GM21529 (cell line): ENCODE data around the gene DLGAP1.
"Not testable (repeated sequence)": the region's sequence is repeated elsewhere in the genome, so short reads cannot be mapped to it uniquely, and the experiment has no call there.

Experiments
- ATAC-seq: cut with Tn5 transposase; IDR thresholded peaks from one replicate; pipeline ENCODE4 v1.9.1; 2021; ENCODE audit not compliant: unreplicated experiment

Gene DLGAP1

DNA sequence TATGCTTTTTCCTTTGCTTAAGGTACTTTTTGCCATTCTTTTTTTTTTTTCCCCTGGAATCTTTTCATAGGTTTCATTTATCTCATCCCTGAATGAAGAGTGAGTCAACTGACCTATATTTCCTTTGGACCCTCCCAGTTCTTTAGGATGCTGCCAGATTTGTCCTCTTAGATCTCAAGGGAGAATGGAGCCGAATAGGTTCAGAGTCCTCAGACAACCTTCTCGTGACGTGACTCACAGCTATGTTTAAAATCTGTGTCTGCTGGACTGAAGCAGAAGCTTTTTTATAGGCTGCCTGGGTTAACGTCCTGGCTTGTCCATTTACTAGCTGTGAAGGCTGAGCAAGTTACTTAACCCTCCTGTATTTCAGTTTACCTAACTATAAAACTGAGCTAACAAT, 358.6 kb downstream of the DLGAP1 start:
- no peak for ATAC-seq

- no peak for ATAC-seq
These were observed 361.4 kb downstream of the DLGAP1 start for GRCh38 chr18:4093676-4094075.

GRCh38 chr18:4084382-4084900, 370.7 kb downstream of the DLGAP1 start:
- no peak for ATAC-seq

GRCh38 chr18:4078246-4078645, 376.9 kb downstream of the DLGAP1 start:
- ATAC-seq, result no peak

DNA sequence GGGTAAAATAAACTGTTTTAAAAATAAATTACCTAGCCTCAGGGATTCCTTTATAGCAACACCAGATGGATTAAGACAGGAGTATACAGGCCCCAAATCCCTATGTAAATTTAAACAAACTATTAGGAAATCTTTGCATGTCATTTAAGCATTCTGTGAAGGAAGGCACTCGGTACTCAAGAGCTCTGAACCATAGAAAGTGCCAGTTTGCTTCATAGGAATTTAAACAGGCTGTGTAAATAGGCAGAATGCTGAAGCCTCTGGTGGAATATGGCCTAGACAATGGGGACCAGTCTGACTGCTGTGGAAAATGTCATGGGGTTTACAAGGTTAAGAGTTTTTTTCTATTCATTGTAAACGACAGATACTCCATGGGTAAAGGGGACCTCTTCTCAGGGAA, 377.4 kb downstream of the DLGAP1 start:
- ATAC-seq, result no peak

DNA sequence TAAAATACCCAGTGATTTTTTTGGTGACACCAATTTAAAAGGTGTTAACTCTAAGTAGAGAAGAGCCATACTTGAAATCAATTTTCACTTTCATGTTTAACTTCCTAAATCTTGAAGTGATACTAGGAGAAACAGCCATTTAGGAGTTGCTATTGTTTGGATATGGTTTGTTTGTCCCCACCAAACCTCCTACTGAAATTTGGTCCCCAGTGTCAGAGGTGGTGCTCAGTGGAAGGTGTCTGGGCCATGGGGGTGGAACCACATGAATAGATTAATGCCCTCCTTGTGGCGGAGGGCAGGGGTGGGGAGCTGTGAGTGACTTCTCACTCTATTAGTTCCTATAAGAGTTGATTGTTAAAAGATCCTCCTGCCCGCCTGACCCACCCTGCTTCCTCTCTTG, 377.9 kb downstream of the DLGAP1 start:
- no peak for ATAC-seq

DNA sequence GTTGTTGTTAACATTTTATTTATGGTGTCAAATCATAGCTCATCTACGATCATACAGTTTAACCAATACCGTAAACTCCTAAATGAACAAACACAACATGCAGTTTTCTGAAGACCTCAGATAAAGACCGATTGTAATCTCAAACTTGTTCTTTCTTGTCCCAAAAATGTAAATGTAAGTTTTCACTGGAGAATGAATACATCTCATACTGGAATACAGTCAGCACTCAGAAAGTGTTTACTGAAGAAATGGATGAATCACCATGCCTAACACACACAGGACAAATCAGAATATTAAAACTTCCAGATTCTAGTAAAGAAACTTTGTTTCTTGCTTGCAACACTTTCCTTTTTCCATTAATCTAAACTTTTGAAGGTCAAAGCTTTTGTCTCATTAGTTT, 380.5 kb downstream of the DLGAP1 start:
- ATAC-seq, result no peak

DNA sequence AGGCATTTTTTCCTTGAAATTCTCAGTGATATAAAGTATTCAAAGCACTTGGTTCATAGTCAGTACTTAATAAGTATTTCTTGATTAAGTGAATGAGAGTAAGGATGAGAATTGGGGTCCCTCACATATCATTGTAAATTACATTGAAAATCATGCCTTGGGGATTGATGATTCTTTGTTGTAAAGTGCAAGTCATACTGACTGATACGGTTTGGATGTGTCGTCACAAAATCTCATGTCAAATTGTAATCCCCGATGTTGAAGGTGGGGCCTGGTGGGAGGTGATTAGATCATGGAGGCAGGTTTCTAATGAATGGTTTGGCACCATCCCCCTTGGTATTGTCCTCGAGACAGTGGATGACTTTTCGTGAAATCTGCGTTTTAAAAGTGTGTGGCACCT, 385.9 kb downstream of the DLGAP1 start:
- no peak for ATAC-seq

DNA sequence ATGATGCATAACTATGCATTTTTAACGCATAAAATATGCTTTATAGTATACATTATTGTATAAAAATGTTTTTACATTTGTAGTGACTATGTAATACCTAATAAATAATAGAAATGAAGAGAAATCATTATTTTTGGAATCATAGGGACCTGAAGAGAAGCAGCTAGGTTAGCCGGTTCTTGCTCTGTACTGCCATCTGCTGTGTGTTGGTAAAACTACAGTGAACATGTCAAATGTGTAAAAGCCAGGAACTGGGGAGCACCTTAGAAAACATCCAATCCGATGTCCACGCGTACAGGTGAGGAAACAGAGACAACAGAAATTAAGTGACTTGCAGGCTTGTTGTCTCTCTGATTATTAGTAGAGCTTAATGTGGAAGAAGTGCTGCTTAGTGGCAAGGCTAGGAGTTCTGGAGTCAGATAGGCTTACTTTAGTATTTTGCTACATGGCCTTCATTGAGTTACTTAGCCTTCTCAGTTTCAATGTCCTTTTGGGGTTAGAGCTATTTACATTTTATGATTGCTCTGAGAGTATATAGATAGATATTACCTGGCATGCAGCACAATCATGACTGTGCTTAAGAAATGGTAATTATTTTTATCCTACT, 386.5 kb downstream of the DLGAP1 start:
- ATAC-seq, result peak; percentile 85

DNA sequence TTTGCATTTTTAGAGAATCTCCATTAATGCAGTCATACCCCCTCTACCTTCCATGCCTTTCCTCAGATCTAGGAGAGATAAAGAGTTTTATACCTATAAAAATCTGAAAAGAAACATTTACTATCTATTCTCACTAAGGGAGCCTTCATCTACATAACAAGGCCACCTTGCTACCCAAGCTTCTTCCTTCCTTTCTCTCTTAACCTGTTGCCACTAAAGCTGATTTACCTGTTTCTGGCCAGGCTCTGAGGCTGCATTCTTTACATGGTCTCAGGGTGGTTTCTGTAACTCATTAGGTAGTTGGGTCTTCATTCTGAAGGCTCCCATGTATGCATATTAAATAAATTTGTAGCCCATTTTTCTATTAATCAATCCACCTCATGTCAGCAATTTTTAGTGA, 391.6 kb downstream of the DLGAP1 start:
- no peak for ATAC-seq

- no peak for ATAC-seq
These were observed 394.5 kb downstream of the DLGAP1 start for GRCh38 chr18:4060427-4061281.

DNA sequence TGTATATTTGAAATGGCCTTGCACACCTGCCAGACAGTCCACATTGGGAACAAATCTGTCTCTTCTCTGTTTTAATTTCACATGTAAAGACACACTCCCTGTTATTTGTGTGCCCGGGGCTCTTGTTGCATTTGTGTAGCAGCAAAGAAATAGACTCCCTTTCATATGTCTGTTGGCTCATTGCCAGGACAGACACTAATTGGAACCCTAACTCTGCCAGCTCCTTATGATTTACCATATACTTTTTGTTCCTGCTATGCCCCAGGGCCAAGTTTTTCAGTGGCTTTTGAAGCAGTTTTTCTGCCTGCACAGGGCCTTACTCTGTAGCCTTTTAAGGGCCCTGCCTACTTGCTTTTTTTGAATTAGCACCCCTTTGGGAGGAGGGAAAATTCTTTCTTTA, 396.9 kb downstream of the DLGAP1 start:
- no peak for ATAC-seq

DNA sequence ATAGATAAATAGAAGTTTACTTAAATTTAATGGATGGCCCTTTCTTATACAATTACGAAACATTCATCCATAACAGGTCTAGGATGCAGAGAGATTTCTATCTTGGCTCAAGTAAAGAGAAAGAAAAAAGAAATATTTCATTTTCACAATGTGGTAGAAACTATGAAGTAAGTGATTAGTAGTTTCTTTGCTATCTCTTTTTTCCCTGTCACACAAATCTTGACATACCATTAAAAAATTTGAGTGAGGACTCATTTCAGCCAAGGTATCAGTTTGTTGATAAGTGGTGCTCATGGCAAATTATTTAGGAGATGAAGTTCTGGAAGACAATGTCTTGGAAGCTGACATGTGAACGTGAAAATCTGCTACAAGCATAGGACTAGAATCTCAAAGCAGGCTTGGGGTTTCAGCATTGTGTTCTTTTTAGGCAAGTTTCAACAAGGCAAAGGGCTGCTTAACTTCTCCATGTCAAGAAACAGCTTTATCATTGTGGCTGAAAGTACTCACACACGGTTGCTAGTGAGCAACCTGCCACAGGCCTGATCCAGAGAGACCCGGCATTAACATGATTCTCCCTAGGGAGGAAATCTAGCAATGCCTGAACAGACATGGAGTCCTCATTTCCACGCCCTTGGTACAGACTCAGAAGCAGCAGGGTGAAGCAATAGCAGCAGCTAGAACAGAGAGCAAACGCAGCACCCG, 414.6 kb downstream of the DLGAP1 start:
- no peak for ATAC-seq

DNA sequence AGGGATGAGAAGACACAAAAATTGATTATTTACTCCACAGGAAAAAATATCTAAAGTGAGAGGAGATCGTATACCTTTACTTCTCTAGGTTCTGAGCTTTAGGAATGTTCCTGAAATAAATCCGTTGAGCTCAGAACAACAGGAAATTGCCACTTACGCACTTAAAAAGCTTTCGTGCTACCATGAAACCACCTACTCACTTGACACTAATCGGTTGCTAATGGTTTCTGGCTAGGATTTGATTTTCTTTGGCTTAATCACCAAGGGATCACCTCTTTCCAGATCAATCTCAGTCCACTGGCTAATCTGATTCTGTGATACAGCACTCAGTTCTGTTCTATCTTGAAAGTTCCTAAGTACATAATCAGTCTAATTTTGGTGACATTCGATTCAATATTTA, 419.6 kb downstream of the DLGAP1 start:
- ATAC-seq, result no peak

- not testable (repeated sequence) for ATAC-seq
These were observed 420.3 kb downstream of the DLGAP1 start for GRCh38 chr18:4034815-4035214.

GRCh38 chr18:4026542-4026941, 428.6 kb downstream of the DLGAP1 start:
- no peak for ATAC-seq

- ATAC-seq, result no peak
These were observed 430.4 kb downstream of the DLGAP1 start for GRCh38 chr18:4024702-4025101.

- ATAC-seq, result not testable (repeated sequence)
These were observed 432.4 kb downstream of the DLGAP1 start for GRCh38 chr18:4022749-4023148.

- ATAC-seq, result no peak
These were observed 435.1 kb downstream of the DLGAP1 start for GRCh38 chr18:4020026-4020425.

DNA sequence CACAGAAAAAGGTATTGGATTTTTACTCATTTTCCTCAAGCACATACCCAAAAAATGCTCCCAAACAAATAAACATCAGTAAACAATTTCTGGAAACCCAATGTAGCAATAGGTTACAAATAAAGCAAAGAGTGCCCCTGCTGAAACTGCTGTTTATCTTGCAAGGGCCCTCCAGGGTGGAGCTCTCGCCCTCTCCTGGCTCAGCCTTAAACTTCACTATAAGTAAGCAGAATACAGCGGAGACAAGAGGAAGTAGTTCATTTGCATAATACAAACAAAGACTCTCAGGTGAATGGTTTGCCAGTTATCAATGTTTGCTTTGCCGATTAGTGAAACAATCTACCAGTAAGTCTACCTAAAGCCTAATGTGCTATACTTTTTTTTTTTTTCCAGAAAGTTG, 437.6 kb downstream of the DLGAP1 start:
- no peak for ATAC-seq

DNA sequence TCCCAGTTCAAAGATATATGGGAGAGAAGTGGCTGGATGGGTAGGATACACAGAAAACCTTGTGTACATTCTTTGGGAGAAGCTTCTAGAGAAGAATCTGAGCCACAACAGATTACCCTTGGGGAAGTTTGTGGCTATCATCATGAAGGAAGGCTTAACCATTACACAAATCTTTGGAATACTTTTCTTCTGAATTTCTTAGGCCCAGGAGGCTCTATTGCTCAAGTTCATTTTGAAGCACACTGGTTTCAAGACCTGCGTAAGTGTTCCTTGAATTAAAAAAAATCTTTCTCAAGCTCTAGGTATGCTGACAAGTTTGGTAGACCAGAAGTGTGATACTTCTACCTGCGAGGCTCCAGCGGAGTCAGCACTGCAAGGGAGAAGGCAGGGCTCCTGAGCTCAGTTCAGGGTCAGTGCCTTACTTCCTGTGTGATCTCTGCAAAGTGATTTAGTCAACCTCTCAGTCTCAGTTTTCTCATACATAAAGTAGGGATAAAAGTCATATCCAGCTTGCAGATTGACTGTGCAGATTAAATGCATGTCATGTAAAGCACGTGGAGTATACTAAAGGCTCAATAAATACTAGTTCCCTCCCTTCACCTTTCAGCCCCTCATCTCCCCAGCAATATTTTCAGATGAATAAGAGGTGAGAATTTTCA, 438.6 kb downstream of the DLGAP1 start:
- ATAC-seq, result no peak
